ENCODE measurements around the gene P2RX2.

P2RX2 gene

GRCh38 chr12:132620113-132620898, 1.7 kb downstream of the P2RX2 start:
- no peak for DNase-seq

- DNase-seq = no peak
Measured at GRCh38 chr12:132620899-132621656, 2.5 kb downstream of the P2RX2 start.

GRCh38 chr12:132621657-132622435, 3.3 kb downstream of the P2RX2 start:
- DNase-seq = no peak

GRCh38 chr12:132622437-132623071, 4.0 kb downstream of the P2RX2 start:
- no peak for DNase-seq

GRCh38 chr12:132623072-132623869, 4.7 kb downstream of the P2RX2 start:
- no peak for DNase-seq

- no peak for DNase-seq
Measured at GRCh38 chr12:132624186-132624855, 5.7 kb downstream of the P2RX2 start.

GRCh38 chr12:132624910-132625630, 6.5 kb downstream of the P2RX2 start:
- no peak for DNase-seq

GRCh38 chr12:132625731-132626430, 7.3 kb downstream of the P2RX2 start:
- no peak for DNase-seq

GRCh38 chr12:132629330-132629729, 10.8 kb downstream of the P2RX2 start:
- no peak for DNase-seq

- DNase-seq = no peak
Measured at GRCh38 chr12:132630672-132631071, 12.1 kb downstream of the P2RX2 start.

GRCh38 chr12:132631666-132632065, 13.1 kb downstream of the P2RX2 start:
- no peak for DNase-seq

GRCh38 chr12:132632521-132633228, 14.1 kb downstream of the P2RX2 start:
- no peak for DNase-seq

- no peak for DNase-seq
Measured at GRCh38 chr12:132633398-132633797, 14.8 kb downstream of the P2RX2 start.

- no peak for DNase-seq
Measured at GRCh38 chr12:132633901-132634300, 15.3 kb downstream of the P2RX2 start.

GRCh38 chr12:132634411-132634990, 15.9 kb downstream of the P2RX2 start:
- DNase-seq = no peak

GRCh38 chr12:132635076-132635955, 16.7 kb downstream of the P2RX2 start:
- no peak for DNase-seq

GRCh38 chr12:132637811-132638210, 19.2 kb downstream of the P2RX2 start:
- no peak for DNase-seq
